ENCODE measurements around the gene SEL1L3. TPM values are rescaled to one million over a fixed set of nuclear protein-coding genes. Genes with fewer than 3 reads are reported as not detected.

Gene SEL1L3
- total RNA-seq, 1 donor from 2014 or later: 8.3 TPM

DNA sequence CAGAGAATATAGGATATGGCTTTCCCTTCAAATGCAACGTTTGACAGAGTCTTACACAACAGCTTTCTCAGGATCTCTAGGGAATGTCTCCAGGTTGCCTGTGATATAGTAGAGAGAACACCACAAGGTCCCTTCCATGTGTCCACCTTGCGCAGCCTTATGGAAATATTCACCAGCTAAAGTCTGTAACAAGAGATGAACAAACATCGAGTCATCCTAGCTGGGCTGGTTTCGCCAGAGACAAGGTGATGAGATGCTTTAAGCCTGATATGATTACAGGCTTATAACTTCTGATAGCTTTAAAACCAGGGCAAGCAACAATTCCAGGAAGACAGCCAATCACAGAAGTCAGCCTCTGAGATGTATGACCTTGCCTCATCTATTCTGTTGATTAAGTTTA lies 83.8 kb downstream of the SEL1L3 start:
- H3K4me1 ChIP-seq: no peaks in the 10 kb centered on the region
- H3K36me3 ChIP-seq: no peaks in the 10 kb centered on the region
- no peak overlapping the region for H3K27ac ChIP-seq
- intact Hi-C loops (cut with DNase I): no loop called here
- TF ChIP-seq POLR2AphosphoS5 (IDR thresholded peaks at IDR 0.05; ENCODE audit: insufficient read depth in 1 of 2, low read depth in 1 of 2) (no peak), POLR2A (IDR thresholded peaks at IDR 0.05) (no peak)
- TF ChIP-seq, protein P1, sequence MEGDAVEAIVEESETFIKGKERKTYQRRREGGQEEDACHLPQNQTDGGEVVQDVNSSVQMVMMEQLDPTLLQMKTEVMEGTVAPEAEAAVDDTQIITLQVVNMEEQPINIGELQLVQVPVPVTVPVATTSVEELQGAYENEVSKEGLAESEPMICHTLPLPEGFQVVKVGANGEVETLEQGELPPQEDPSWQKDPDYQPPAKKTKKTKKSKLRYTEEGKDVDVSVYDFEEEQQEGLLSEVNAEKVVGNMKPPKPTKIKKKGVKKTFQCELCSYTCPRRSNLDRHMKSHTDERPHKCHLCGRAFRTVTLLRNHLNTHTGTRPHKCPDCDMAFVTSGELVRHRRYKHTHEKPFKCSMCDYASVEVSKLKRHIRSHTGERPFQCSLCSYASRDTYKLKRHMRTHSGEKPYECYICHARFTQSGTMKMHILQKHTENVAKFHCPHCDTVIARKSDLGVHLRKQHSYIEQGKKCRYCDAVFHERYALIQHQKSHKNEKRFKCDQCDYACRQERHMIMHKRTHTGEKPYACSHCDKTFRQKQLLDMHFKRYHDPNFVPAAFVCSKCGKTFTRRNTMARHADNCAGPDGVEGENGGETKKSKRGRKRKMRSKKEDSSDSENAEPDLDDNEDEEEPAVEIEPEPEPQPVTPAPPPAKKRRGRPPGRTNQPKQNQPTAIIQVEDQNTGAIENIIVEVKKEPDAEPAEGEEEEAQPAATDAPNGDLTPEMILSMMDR (IDR thresholded peaks at IDR 0.05): no peak
- no peak for DNase-seq (ENCODE audit: extremely low spot score in 2 of 2)
- no peaks in the 10 kb centered on the region for H3K9me3 ChIP-seq
- H3K27me3 ChIP-seq: no peaks in the 10 kb centered on the region
- no peak overlapping the region for H3K4me3 ChIP-seq

DNA sequence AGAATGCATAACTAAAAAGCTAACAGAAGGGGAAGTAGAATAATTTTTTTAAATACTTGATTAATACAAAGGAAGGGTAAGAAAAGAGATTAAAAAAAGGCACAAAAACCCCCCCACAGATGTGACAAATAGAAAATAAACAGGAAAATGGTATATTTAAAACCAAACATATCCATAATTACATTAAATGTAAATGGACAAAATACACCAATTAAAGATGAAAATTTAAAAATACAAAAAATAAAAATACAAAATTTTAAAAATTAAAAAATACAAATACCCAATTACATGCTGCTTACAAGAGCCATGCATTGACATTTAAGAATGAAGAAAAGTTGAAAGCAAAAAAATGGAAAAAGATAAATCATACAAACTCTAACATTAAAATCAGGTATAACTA lies 86.0 kb downstream of the SEL1L3 start:
- Histone ChIP-seq H3K27ac (no peak overlapping the region), H3K4me3 (no peak overlapping the region), H3K36me3 (no peaks in the 10 kb centered on the region), H3K27me3 (no peaks in the 10 kb centered on the region), H3K9me3 (no peaks in the 10 kb centered on the region), H3K4me1 (no peaks in the 10 kb centered on the region)
- TF ChIP-seq POLR2A (IDR thresholded peaks at IDR 0.05): no peak
- TF ChIP-seq POLR2AphosphoS5 (IDR thresholded peaks at IDR 0.05; ENCODE audit: insufficient read depth in 1 of 2, low read depth in 1 of 2): no peak
- TF ChIP-seq, protein P1 (IDR thresholded peaks at IDR 0.05): no peak
- DNase-seq (ENCODE audit: extremely low spot score in 2 of 2): no peak
- intact Hi-C loops (cut with DNase I): no loop called here

DNA sequence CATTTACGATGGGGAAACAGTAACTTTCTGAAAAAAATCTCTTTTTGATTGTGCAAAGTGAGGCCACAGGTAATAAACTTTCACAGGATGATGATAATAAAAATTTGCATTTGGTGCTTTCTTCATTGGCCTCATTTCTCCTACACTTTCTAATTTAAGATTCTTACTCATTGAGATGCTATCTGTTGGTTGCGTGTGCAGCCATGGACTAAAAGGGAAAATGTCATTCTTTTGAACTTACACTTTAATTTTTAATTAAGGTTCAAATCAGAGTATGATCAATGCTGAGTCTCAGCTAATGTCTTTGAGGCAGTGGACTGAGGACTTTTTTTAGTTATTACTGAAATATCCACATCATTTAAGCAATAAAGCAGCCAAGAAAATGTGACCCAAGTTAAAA lies 87.6 kb downstream of the SEL1L3 start:
- Histone ChIP-seq H3K27me3 (no peaks in the 10 kb centered on the region), H3K27ac (no peak overlapping the region), H3K4me3 (no peak overlapping the region), H3K4me1 (no peaks in the 10 kb centered on the region), H3K36me3 (no peaks in the 10 kb centered on the region), H3K9me3 (no peaks in the 10 kb centered on the region)
- no peak for TF ChIP-seq POLR2AphosphoS5 (IDR thresholded peaks at IDR 0.05; ENCODE audit: insufficient read depth in 1 of 2, low read depth in 1 of 2)
- TF ChIP-seq, protein P1 (IDR thresholded peaks at IDR 0.05): no peak
- TF ChIP-seq POLR2A (IDR thresholded peaks at IDR 0.05): no peak
- intact Hi-C loops (cut with DNase I): no loop called here
- no peak for DNase-seq (ENCODE audit: extremely low spot score in 2 of 2)

DNA sequence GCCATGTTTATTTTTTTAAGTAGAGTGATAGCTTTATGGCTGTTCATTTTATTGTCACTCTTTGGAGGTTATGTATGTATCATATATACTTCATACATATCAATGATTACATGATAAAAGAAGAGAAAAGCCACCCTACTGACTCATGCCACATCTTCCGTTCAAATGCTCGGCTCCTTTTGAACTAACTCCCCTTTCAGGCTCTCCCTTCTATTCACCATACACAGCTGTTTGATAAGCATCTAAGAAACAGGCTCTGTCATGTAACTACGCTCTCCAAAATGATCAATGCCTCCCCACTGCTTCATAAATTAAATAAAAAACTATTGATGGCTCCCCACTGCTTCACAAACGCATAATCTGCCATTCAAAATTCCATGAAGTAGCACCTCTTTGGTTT lies 89.4 kb downstream of the SEL1L3 start:
- H3K9me3 ChIP-seq: no peaks in the 10 kb centered on the region
- no peaks in the 10 kb centered on the region for H3K36me3 ChIP-seq
- no peaks in the 10 kb centered on the region for H3K27me3 ChIP-seq
- intact Hi-C loops (cut with DNase I): no loop called here
- no peak overlapping the region for H3K4me3 ChIP-seq
- H3K4me1 ChIP-seq: no peaks in the 10 kb centered on the region
- no peak overlapping the region for H3K27ac ChIP-seq
- no peak for DNase-seq (ENCODE audit: extremely low spot score in 2 of 2)
- no peak for TF ChIP-seq POLR2AphosphoS5 (IDR thresholded peaks at IDR 0.05; ENCODE audit: insufficient read depth in 1 of 2, low read depth in 1 of 2)
- no peak for TF ChIP-seq POLR2A (IDR thresholded peaks at IDR 0.05)

DNA sequence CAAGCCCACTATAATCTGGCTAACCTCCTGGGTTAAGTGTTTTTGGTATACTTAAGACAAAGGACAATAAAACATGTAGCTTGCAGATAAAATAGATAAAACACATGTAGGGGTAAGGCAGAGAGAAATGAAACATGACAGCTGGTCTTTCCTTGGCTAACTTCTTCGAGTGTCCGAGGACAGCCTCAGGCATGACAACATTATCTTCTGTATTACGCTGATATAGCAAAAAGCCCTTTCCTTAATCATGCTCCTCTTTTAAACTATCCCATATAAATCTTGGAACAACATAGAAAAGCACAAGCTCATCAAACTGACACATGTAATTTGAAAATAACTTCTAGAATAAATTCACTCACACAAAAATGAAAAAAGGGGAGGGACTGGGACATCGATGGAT lies 91.1 kb downstream of the SEL1L3 start:
- H3K27me3 ChIP-seq: no peaks in the 10 kb centered on the region
- H3K27ac ChIP-seq: no peak overlapping the region
- no peak overlapping the region for H3K4me3 ChIP-seq
- TF ChIP-seq POLR2AphosphoS5 (IDR thresholded peaks at IDR 0.05; ENCODE audit: insufficient read depth in 1 of 2, low read depth in 1 of 2) (no peak), POLR2A (IDR thresholded peaks at IDR 0.05) (no peak)
- TF ChIP-seq, protein P1 (IDR thresholded peaks at IDR 0.05): no peak
- no peaks in the 10 kb centered on the region for H3K9me3 ChIP-seq
- no peaks in the 10 kb centered on the region for H3K4me1 ChIP-seq
- no peaks in the 10 kb centered on the region for H3K36me3 ChIP-seq
- intact Hi-C loops (cut with DNase I): no loop called here
- DNase-seq (ENCODE audit: extremely low spot score in 2 of 2): no peak
